Left forelimb (tissue), 1 donor: Measurements from ENCODE around the gene UBE3D.
"Not testable (repeated sequence)": the region's sequence is repeated elsewhere in the genome, so short reads cannot be mapped to it uniquely, and the experiment has no call there.

Source experiments
- DNase-seq: peaks from one replicate; pipeline ENCODE4 v3.0.0-alpha.2; 2018; ENCODE audit warnings: low spot score

UBE3D gene

DNA sequence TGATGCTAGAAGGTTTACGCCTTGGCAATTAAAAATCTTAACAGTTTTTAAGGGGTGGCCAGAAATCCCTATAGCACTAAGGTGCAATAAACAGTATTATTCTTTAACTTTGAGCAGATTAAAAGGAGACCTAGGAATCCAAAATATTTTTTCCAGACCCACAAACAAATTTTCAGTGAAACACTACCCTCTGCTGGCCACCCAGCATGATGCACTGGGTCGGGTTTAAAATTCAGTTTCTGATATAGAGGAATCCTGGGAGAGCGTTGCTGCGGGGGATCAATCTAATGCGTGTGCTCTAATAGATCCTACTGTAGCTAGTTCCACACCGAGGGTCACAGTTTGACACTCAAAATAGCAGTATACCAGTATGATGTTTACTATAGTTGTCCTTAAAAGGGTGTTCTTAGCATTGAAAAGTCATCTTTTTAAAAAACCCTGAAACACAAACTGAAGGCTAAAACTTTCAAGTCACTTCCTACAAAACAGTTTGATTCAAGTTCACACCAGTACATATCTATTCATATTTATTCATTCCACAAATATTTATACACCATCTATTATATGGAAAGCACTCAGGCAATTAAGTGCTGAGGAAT, 10.2 kb downstream of the UBE3D start:
- no peak for DNase-seq

- DNase-seq = no peak
Observed at GRCh38 chr6:83053678-83054077, 12.0 kb downstream of the UBE3D start.

DNA sequence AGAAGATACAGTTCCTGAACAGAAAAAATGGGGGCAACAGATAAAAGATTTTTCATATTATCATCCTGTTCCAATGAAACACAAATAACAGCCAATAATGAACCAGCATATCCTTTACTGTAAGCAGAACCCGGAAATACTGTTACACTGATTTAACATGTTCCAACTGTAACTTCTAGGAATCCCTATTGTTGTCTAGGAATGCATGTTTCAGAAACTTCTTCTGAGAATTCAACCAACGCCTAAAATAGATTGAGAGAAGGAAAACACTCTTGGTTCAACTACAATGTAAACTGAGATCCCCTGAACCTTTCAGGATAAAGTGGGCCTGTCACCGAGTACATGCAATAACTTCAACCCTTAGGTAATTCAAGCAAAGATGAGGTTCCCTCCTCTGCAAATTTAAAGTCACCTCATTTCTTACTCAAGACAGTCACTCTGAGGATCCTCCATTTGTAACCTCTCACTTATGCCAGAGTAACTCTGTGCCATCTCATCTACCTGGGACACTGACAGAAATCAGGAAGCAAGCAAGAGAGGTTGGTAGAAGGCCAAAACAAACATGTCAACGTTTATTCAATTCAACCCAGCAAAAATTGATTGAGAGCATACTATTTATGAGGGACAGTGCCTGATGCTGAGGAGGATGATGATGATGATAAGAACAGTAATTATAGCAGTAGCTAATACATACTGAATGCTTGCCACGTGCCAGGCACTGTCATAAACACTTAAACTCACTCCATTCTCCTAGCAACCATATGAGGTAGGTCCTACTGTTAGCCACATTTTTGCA, 14.1 kb downstream of the UBE3D start:
- DNase-seq = no peak

GRCh38 chr6:83047065-83047754, 18.4 kb downstream of the UBE3D start:
- no peak for DNase-seq

- DNase-seq = no peak
Observed at GRCh38 chr6:83044091-83044768, 21.4 kb downstream of the UBE3D start.

DNA sequence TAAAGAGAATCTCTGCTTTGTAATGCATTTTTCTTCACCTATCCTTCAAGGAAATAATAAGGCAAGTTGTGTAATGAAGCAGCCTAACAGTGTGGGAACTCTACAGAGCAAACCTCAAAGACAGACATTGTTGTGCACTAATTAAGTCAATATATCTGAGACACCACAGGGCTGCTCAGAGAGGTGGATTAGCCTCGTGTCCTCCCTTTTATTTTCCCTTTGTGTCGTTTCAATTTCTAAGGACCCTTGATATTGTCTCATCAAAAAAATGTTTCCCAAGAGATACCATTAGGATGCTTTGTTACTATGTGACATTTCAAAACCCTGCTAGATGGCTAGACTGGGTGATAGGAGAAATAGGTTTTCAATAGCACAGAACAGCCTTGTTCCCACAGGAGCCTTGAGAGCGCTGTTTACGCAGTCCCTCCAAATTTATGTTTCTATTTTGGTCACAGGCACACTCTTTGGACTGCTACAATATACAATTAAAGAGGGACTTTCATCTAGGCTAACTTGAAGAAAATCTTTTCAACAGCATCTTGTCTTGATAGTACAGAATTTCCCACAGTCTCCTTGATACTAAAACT, 23.1 kb downstream of the UBE3D start:
- no peak for DNase-seq

GRCh38 chr6:83038246-83038645, 27.4 kb downstream of the UBE3D start:
- no peak for DNase-seq

- DNase-seq = no peak
Observed at GRCh38 chr6:83031689-83032088, 34.0 kb downstream of the UBE3D start.

GRCh38 chr6:83019741-83020140, 45.9 kb downstream of the UBE3D start:
- DNase-seq = no peak

DNA sequence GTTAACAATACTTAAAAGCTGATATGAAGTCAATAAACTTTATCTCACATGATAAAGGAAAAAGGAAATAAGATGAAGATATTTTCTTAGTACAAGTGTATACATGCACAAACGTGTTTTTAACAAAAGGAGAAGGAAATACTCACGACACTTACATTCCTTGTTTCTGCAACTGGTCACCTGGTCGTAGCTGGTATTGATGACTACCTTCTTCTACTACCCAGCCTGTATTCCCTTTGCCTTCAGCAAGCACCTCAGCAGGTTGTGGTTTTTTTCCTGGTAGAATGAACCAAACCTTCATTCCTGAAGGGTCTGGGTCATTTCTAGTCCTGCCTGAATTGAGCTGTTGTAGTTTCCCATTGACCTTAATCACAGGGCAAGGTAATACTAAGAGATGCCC, 54.5 kb downstream of the UBE3D start:
- not testable (repeated sequence) for DNase-seq

GRCh38 chr6:83008626-83009025, 57.0 kb downstream of the UBE3D start:
- no peak for DNase-seq

DNA sequence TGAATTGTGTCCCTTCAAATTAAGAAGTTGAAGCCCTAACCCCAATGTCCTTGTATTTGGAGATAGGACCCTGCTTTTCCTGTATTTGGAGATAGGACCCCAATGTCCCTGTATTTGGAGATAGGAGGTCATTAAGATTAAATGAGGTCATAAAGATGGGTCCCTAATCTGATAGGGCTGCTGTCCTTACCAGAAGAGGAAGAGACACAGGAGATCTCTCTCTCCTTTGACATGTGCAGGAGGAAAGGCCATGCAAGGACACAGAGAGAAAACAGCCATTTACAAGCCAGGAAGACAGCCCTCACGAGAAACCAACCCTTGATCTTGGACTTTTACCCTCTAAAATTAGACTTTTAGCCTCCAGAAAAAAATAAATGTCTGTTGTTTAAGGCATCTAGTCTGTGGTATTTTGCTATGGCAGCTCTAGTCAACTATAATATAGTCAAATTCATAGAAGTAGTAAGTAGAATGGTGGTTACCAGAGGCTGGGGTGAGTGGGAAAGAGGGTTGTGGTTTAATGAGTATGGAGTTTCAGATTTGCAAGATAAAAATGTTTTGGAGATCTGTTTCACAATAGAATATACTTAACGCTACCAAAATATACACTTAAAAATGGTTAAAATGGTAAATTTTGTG, 59.3 kb downstream of the UBE3D start:
- DNase-seq = no peak

GRCh38 chr6:82996156-82996555, 69.5 kb downstream of the UBE3D start:
- DNase-seq = no peak

GRCh38 chr6:82995066-82995465, 70.6 kb downstream of the UBE3D start:
- DNase-seq = no peak

- DNase-seq = no peak
Observed at GRCh38 chr6:82989736-82990290, 75.8 kb downstream of the UBE3D start.

DNA sequence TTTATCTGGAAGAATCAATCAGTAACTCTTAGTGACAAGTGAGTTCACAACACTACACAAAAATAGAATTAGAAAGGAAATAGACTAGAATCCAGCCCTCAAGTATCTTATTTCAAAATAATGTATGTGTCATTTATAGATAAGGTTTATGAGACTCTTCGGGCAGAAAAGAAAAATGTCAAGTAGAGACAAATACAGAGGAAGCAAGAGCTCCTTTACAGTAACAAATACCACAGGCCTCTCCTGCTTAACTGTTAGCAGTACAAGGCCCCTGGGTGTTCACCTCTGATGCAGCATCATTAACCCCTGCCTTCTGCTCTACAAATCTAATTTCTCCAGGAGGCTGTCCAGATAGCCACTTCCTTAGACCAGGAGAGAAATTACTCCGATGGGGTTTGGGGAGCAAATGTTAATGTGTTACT, 76.7 kb downstream of the UBE3D start:
- DNase-seq = no peak

DNA sequence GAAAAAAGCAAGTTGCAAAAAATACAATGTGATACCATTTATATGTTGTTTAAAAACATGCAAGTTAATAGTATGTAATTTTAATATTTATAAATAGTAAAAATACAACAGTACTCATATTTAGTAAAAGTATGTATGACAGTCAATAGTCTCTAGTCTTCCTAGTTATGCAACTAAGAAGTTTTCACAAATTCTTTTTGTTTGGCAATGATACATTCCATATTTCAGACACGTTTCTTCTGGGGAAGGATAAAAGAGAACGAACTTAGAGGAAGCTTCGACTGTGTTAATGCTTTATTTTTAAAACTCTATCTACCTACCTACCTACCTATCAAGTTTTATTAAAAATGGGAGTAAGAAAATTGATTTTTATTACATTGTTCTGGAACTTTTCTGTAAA, 77.7 kb downstream of the UBE3D start:
- DNase-seq = no peak

DNA sequence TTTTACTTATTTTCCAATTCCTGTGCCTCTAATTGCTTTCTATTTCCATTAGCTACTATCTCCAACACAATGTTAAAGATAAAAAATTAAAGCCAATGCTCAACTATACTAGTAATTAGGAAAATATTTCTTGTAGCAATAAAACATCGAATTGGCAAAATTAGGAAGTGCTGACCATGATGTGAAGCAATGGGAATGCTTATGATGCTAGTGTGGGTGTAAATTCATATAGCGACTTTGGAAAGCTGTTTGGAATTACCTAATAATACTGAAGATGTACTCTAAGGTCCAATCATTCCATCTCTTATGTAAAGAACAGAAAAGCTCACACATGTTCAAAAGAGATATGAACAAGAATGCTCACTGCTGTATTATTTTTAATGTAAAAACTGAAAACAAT, 78.2 kb downstream of the UBE3D start:
- DNase-seq = no peak

- DNase-seq = no peak
Observed at GRCh38 chr6:82984720-82985119, 80.9 kb downstream of the UBE3D start.

DNA sequence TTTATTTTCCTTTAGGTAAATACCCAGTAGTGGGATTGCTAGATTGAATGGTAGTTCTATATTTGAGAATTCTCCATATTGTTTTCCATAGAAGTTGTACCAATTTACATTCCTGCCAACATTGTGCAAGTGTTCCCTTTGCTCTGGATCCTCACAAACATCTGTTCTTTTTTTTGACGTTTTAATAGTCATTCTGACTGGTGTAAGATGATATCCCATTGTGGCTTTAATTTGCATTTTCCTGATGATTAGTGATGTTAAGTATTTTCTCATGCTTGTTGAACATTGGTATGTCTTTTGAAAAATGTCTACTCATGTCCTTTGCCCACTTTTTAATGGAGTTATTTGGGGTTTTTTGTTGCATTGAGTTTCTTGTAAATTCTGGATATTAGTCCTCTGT, 85.6 kb downstream of the UBE3D start:
- no peak for DNase-seq

DNA sequence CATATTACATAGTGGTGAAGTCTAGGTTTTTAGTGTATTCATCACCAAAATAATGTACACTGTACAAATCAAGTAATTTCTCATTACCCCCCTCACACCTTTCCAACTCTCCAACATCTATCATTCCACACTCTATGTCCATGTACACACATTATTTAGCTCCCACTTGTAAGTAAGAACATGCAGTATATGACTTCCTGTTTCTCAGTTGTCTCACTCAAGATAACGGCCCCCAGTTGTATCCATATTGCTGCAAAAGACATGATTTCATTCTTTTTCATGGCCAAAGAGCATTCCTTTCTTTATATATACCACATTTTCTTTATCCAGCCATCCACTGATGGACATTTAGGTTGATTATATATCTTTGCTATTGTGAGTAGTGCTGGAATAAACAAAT, 86.0 kb downstream of the UBE3D start:
- no peak for DNase-seq
